Cerebellar cortex (tissue), 1 donor: ENCODE results near the gene ARSB.

Experiments used
- DNase-seq: peaks from one replicate; pipeline ENCODE4 v3.0.0-alpha.2; 2015; ENCODE audit warnings: low spot score

Gene ARSB

DNA sequence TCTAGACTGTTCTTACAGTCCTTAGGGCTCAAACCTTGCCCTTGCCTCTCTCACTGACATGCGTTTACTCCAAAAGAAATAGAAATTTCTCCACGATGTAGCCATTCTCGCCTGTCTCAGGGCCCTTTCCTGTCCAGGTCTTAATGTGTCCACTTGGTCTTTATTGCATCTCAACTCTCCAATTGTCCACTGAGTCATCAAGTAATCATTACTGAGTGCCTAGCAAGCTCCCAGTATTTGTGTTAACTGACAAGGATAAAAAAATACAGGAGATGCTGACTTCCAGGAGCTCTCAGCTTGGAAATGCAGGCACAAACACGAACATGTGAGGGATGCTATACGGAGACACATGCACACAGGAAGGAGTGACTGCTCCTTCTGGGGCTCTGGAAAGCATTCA lies 147.3 kb downstream of the ARSB start:
- DNase-seq: no peak

DNA sequence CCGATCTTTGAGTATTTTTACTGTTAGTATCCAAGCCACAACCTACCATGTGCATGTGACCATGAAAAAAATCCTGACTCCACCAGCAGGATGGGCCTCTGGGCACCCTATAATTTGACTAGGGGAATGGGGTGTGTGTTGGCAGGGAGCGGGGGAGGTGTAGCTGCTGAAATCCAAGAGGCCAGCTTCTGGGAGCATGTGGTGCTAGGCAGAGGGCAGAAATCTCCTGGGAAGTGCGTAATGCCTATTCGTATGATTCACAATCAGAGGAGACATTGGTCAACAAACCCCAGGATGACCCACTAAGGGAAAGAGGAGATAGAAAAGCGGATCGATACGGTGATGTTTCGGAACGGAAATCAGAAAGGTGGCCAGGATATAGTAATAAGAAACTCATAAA lies 149.9 kb downstream of the ARSB start:
- DNase-seq: no peak

DNA sequence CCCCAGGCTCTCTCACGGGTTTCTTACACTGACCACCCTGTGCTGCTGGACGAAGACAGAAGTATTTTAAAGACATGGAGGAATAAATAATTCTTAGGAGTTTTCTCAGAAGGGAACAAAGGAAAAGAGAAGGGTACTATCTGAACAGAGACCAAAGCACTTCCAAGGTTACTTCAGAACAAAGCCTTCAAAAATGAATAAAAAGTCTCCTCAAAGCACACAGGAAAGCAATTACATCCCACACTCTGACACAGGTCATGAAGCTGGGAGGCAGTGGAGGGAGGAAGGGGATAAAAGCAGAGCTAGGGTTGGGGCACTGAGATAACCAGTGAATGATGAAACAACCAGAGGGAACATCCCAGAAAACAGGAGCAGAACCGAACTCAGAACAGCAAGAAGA lies 151.8 kb downstream of the ARSB start:
- DNase-seq: no peak

DNA sequence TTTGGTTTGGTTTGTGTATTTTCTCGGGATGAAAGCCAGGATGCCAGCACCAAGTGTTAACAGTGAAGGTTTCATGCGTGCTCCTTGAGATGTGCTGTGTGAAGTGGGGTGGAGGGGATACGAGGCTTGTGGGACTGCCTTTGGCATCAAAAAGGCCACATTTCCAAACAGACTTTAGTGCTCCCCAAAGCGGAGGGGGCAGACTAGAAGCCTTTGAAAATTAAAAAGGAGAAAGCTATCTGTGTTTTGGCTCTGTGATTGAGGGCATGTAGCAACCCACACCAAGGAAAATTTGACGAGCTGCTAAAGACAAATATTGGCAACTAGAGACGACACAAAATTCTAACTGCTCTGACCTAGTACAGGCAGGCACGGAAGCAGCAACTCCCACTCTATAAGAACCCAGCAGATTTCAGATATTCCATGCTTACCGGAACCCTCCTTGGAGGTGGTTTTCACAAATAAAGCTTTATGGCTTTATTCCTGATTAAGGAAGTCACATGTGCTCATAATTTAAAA lies 154.5 kb downstream of the ARSB start:
- DNase-seq: peak; percentile 24

DNA sequence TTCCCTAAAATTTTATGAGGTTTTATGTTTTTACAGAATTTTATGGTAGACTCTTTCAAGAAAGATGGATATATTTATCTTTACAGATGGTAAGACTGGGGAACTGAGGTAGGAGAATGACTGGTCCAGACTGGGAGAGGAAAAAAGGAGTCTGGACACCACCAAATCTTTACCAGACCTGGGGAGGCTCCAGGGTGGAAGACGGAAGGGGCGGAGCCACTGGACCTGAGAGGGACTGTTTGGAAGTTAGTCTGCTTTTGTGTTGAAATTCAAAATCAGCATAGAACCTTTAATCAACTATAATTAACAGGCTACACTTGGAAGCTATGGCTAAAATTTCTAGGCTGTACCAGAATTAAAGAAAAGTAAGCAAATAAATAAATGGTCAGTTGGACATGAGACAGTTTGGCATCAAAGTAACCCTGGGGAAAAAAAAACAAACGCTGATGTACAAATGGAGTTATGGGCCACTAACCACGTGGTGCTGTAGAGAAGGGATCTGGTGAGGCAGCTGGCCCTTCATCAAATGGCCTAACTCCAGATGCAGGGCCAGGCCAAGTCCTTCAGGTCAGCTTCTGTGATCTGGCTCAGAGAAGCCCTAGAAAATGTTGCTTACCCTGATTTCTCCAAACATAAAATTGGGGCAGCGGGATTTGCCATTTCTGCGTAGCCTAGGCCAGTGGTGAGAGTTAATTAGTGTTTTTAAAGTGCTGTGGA lies 155.1 kb downstream of the ARSB start:
- peak; percentile 64 for DNase-seq

DNA sequence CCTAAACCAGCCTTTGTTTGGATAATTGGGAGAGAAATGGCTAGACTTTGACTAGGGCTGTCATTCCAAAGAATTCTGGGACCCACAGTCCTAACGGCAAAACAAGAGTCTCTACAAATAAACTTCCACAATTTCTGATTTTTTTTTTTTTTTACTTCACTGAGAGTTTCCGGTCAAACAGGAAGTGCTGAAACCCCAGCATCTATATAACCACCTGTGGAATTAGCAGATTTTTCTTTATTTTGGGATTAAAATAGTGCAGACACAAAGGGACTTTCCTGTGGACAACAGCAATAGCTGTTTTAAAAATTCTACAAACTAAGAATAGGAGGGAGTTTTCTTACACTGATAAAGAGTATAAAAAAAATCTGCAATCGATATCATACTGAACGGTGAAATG lies 157.4 kb downstream of the ARSB start:
- DNase-seq: no peak

DNA sequence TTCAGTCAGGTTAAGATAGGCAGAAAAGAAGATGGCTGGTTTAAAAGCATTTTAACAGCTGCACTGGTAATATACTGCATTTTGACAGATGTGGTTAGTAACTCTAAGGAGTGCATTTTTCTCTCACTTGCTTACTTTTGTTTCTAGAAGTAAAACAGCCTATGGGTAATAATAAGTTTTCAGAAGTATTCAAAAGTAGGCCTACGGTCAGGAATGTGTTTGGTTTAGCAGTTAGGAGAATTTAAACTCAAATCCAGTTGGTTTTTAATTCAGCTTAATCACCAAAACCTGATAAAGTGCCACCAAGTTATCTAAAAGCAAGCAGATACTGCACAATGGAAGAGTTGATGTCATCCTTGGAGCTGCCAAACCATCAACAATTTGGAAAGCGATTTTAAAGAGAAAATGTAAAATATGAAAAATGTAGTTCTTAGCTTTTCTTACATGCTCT lies 160.3 kb downstream of the ARSB start:
- no peak for DNase-seq

DNA sequence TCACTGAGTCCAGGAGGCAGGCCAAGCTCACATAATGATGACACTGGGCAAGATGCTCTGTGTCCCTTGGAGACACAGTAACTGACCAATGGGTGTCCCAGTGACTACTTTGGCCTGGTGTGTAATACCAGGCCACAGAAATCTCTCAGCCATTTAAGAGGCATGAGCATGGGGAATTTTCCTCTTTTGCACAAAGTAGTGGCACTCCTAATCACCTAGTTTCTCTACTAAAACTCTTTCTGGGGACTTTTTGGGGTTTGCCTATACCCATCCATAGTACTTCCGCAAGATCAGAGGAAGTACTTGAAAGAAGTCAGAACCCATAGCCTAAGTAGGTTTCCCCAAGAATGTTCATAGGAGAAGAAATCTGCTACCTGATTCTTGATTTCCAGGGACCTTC lies 161.9 kb downstream of the ARSB start:
- no peak for DNase-seq

DNA sequence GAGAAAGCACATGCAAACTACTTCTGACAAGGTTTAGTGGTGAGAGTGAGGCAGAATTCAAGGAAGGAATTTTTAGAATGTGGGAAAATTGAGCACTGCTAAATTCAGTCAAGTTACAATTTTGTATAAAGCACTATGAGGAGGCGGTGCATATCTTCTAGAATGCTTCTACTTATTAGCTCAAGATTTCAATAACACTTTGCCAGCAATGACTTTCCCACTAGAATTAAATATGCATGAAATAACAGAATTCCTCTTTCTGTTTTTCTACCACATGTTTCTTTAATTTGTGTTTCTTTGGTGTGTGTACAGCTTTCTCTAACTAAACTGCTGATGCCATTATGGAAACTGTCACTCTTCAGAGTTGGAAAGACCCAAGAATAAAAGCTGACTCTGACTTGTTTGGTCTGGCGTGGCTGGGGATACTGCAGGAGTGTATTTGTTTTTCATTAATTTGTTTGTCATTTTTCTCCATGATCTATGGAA lies 163.5 kb downstream of the ARSB start:
- DNase-seq: no peak

DNA sequence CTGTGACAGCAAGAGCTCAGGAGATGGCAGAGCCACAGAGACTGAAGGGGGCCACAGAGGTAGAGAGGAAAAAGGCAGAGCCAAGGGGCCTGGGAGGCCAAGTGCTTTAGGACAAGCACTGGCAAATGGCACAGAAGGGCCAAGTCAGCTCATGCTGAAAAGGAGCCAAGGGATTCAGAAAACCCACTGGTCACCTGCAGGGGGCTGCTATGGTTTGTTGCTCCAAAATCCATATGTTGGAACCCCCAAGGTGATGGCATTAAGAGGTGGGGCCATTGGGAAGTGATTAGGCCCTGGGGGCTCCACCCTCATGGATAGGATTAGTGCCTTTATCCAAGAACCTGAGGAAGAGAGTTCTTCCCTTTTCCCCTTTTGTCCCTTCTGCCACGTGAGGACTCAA lies 165.4 kb downstream of the ARSB start:
- DNase-seq: no peak

DNA sequence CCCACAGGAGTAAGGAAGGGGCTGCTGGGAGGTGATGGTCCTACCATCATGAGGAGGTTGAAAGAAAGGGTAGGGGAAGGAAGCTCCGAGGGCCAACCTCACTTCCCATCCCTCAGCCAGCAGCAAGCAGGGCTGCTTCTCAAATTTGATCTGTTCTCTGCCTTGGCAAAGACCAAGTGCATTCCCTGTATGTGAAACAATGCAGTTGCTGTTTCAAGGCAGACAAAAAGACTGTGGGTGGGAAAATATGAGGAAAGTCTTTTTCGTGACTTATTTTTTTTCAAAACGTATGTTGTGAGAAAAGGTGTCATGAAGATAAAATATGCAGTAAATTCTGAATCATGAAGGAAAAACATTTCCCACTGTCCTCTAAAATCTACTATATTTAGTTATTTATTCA lies 165.9 kb downstream of the ARSB start:
- DNase-seq: no peak

DNA sequence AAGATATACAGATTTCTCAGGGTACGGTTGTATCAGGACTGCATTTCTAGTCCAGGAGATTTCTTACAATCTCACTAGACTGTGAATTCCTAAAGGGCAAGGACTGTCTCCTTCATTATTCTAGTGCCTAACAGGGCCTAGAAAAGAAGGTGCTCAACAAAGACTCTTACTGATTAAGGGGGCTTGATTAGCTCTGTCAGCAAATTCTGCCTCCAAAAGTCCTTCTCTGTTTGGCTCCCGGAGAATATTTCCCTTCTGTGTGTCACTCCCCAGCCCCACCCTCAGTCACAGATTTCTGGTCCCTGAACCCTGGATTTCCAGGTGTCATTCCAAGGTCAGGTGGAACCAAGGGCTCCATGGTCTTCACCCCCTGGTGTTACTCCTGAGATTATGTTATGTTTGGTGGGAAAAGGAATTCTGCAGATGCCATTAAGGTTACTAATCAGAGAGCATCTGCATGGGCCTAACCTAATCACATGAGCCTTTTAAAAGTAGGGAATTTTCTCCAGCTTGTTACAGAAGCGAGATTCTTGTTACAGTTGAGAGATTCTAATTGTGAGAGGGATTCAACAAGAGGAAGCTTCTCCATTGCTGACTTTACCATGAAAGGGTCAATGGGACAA lies 168.9 kb downstream of the ARSB start:
- DNase-seq: no peak

DNA sequence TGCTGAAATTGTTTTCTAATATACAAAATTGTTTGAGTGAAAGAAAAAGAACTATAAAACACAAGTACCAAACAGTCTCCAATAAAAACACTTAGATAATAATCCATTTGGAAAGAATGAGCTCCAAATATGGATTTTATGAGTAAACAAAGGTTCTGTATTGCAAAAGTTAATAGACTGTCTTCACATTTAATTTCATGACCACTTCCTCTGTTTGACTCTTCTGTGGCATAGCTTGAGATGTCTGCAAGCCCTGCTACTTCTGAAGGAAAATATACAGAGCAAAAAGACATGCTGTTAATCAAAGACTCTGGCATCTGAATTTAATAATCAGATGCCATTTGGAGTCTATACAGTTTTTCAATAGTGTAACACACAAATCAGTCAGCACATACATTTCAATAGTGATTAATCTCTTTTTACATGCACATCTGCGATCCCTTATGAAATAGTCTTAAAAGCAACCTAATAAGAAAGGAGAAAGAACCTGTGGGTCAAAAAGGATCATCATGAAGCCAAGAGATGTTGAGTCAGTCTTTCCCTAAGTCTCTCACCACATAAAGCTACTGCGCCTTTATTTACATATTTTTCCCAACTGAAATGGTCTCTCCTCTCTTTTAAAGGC lies 171.1 kb downstream of the ARSB start:
- DNase-seq: no peak

DNA sequence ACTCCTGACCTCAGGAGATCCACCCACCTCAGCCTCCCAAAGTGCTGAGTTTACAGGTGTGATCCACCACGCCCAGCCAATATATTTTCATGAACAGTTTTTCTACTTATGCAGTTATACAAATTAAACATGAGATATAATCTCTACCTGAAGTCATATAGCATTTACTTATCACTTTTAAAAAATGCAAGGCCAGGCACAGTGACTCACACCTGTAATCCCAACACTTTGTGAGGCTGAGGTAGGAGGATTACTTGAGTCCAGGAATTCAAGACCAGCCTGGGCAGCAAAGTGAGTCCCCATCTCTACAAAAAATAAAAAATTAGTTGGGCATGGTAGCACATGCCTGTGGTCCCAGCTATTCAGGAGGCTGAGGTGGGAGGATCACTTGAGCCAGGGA lies 171.8 kb downstream of the ARSB start:
- no peak for DNase-seq

DNA sequence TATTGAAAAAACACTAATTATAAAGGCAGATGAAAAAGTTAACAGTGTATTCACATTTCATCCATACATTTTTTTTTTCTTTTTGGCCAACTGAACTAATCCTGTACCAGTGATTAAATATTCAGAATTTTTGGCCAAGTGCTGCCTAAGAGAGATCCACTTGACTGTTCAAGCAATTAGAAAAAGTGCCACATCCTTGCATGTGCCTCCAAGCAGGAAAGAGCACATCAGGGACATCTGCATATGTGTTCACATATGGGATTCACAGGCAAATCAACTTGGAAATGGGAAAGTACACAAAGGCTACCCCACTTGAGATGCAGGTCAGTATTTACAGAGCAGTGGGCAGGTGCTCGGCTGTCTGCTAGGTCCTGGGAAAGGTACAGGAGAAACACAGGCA lies 173.2 kb downstream of the ARSB start:
- DNase-seq: no peak

DNA sequence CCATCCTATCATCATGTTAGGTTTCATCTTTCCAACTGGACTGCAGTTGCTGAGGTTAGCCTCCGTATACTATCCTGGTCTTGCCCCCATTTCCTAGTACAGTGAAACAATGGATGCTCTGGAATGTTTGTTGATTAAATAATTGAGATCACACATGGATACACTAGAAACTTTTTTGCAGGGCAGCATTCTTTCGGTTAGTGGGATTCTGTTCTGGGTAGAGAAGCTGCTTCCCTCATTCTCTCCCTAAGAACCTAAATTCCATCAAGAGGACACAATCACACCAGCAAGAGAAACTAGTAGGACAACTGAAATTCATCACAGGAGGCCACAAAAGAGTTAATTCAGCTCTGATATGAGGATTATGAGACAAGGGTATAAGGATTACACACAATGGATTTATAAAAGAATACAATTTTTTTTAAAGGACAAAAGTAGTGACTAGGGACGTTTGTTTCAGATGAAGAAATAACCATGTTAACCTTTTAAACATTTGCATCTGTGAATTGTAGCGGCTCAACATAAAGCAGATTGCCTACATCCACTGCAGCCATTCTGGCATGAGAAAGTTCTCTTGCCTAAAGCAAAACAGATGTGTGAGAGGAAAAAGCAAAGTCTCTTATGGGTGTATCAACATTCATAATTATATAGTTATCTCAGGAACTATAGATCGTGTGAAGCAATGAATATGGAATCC lies 173.8 kb downstream of the ARSB start:
- DNase-seq: no peak

DNA sequence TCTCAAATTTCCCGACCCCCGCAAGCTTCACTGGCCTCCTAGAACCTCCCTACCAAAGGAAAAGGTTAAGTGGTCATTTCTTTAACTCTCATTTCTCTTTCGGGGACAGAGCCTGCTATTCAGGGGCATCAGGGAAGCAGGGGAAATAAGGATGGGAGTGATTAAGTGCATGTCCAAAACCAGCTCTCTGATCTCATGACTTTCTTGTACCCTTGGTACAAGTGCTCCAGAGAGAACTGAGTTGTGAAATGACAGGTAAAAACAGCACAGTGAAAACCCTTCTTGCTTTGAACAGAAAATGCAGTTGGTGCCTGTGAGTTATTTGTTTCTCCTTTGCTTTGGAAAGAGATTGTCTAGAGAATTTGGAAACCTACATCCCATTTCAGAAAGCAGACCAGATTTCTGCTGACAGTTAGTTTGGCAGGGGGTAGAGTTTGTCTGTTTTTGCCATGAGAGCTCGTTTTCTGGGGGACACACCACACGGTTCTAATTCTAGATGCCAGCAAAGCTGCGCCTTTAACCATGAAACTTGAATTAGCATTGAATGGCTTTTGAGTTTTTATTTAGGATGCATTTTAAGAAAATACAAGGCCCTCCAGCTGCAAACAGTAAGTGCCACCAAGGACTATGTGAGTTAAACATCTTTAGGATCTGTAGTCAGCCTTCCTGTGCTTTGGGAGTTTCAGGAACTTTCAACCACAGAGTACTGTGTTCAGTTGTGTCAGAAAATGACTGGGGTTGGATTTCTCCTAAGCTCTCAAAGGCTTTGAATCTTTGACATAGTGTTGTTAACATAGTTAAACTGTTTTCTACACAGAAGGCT lies 174.8 kb downstream of the ARSB start:
- peak; percentile 15 for DNase-seq

DNA sequence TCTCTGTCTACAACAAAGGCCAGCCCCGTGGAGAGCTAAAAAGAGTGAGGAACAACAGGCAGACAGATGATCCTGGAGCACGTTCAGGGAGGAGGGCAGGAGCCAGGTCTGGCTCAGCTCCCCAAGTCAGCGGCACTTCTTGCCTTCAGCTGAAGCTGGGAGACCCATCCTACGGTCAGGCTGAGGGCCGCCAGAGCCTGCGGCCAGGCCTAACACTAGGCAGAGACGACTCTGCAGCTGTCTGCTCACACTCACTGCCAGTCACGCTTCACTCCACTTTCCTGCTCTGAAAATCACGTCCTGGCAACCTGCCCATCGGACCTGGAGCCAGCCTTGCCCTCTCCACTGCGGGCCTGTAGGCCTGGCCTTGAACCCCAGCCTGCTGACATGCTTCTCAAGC lies 175.7 kb downstream of the ARSB start:
- peak; percentile 34 for DNase-seq

DNA sequence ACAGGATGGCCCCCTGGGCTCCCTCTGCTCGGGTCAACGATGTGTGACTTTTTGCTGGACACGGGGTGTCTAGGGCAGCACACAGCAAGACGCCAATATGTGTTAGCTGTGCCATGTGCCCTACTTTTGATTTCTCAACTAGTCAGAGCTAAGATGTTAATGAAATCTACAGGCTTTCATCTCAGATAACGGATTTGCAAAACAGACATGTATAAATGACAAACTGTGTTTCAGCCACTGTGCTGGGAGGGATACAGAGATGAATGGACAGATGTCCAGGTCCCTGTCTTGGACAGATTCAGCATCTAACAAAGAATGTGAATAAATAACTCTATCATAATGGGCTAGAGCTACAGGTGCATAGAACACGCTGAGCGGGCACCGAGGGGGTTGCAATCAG lies 176.3 kb downstream of the ARSB start:
- no peak for DNase-seq

DNA sequence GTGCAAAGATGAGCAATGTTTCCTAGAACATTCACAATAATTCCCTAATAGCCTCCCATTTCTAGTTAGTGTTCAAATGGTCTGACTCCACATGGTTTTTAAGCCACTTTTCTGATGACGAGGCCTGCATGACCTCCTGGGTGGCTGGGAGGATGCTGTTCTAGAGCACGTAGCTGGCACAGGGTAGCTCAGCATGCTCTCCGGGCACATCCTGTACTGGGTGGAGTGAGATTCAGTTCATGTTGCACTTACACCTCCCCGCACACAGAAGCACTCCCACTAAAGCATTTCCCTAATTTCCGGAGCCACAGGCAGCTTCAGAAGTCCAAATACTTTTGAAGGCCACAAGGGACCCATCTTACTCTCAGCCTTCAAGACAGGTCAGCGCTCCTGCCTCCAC lies 176.7 kb downstream of the ARSB start:
- peak; percentile 20 for DNase-seq

DNA sequence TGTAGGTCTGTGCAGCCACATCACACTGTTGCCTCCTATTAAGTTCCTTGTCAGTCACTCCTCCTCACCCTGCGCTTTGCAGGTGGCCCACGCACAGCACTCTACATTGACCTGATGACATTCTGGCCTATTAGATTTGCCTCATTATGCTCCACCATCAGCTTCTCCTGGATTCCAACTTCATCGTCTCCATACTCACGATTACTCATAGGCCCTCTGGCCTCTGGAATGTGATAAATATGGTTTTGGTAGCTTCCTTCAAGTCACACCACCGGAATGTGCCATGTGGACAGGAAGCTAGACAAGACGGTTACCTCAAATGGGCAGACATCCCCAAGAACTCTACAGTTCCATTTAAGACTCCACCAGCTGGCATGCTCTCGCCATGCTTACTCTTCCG lies 178.6 kb downstream of the ARSB start:
- DNase-seq: no peak
